ENCODE measurements around the gene RAX2. TPM values are rescaled to one million over a fixed set of nuclear protein-coding genes. Genes with fewer than 3 reads are reported as not detected.

Gene RAX2
- total and polyA plus RNA-seq, 2 donors (not counting 3 experiments of a cell fraction or from before 2014, with no cell fraction given), result not detected

DNA sequence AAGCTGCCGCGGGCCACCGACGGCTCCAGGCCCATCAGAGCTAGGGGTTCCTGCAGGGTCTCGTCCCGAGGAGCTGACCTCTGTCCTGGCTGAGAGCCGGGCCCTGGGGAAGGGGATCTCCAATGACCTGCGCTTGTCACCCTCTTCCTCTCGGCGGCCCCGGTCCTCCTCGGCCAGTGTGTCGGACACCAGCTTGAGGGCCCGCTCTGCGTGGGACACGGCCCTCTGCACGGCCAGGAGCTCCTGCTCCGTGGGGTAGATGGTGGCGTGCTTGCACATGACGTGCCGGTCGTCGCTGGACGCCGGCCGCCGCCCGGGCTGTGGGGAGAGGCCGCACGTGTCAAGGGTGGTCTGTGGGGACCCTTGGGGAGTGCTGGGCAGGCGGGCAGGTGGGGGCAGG is 46.9 kb upstream of the RAX2 start:
- FAIRE-seq, result no peak
- POLR2A ChIA-PET, result no interaction called here
- no peaks in the 10 kb centered on the region for H3K79me2 ChIP-seq (ENCODE audit: control insufficient read depth, insufficient read depth, low read length)
- no peak overlapping the region for H3K27ac ChIP-seq (ENCODE audit: insufficient read depth, low read depth, low read length)
- no peak overlapping the region for H3K4me3 ChIP-seq (replicated peaks in 1 of 3; ENCODE audit: insufficient read depth in 1 of 3, low read depth in 1 of 3, low read length in 3 of 3)
- dilution Hi-C loops (cut with MboI; ENCODE audit: extremely low pct_ligation_motif_present, low sequenced_read_pairs) (no loop called here), intact Hi-C loops (cut with micrococcal nuclease) (no loop called here)
- no peaks in the 10 kb centered on the region for H4K20me1 ChIP-seq (replicated peaks; ENCODE audit: control insufficient read depth, extremely low read depth, insufficient read depth, low read length)
- H3K4me1 ChIP-seq (ENCODE audit: control insufficient read depth, extremely low read depth, insufficient read depth, low read length), result no peaks in the 10 kb centered on the region
- CTCF ChIA-PET, result interaction anchor here (0.7 to 2.3 kb wide), 4 partner anchors 12 to 34 kb away, joined by 3 to 5 read pairs (median 3); no protein-coding TSS in a partner anchor
- no peaks in the 10 kb centered on the region for H3K9me1 ChIP-seq (replicated peaks; ENCODE audit: control insufficient read depth, extremely low read depth, insufficient read depth, low read length)
- no peak overlapping the region for H2AFZ ChIP-seq (ENCODE audit: low read depth, low read length)
- H3K9me3 ChIP-seq (replicated peaks; ENCODE audit: control insufficient read depth, insufficient read depth, low read length), result no peaks in the 10 kb centered on the region
- no peaks in the 10 kb centered on the region for H3K36me3 ChIP-seq (ENCODE audit: control insufficient read depth in 2 of 2, extremely low read depth in 1 of 2, insufficient read depth in 2 of 2, low read length in 2 of 2)
- TF ChIP-seq MYC (IDR thresholded peaks at IDR 0.05; ENCODE audit: low read depth, low read length), result no peak
- TF ChIP-seq EZH2 (IDR thresholded peaks at IDR 0.05; ENCODE audit: borderline replicate concordance, low read depth, low read length, severe bottlenecking), result no peak
- no peak for TF ChIP-seq POLR2AphosphoS5 (IDR thresholded peaks at IDR 0.05; ENCODE audit: insufficient read depth, low read depth, low read length)
- TF ChIP-seq, protein P1, sequence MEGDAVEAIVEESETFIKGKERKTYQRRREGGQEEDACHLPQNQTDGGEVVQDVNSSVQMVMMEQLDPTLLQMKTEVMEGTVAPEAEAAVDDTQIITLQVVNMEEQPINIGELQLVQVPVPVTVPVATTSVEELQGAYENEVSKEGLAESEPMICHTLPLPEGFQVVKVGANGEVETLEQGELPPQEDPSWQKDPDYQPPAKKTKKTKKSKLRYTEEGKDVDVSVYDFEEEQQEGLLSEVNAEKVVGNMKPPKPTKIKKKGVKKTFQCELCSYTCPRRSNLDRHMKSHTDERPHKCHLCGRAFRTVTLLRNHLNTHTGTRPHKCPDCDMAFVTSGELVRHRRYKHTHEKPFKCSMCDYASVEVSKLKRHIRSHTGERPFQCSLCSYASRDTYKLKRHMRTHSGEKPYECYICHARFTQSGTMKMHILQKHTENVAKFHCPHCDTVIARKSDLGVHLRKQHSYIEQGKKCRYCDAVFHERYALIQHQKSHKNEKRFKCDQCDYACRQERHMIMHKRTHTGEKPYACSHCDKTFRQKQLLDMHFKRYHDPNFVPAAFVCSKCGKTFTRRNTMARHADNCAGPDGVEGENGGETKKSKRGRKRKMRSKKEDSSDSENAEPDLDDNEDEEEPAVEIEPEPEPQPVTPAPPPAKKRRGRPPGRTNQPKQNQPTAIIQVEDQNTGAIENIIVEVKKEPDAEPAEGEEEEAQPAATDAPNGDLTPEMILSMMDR (IDR thresholded peaks at IDR 0.05; ENCODE audit: extremely low read depth in 1 of 2, insufficient read depth in 1 of 2, low read depth in 1 of 2, low read length in 2 of 2), result no peak
- TF ChIP-seq FOS (IDR thresholded peaks at IDR 0.05; ENCODE audit: borderline replicate concordance, insufficient read depth, low read length), result no peak
- H3K9ac ChIP-seq (replicated peaks; ENCODE audit: extremely low read depth, insufficient read depth, low read length), result no peak overlapping the region
- no peak overlapping the region for H3K4me2 ChIP-seq (ENCODE audit: insufficient read depth, low read length)
- DNase-seq (ENCODE audit: low read depth, low spot score), result no peak
- no TSS peak for BruUV-seq (replicated peaks)
- no peaks in the 10 kb centered on the region for H3K27me3 ChIP-seq (ENCODE audit: control insufficient read depth in 2 of 2, insufficient read depth in 2 of 2, low read length in 2 of 2)

DNA sequence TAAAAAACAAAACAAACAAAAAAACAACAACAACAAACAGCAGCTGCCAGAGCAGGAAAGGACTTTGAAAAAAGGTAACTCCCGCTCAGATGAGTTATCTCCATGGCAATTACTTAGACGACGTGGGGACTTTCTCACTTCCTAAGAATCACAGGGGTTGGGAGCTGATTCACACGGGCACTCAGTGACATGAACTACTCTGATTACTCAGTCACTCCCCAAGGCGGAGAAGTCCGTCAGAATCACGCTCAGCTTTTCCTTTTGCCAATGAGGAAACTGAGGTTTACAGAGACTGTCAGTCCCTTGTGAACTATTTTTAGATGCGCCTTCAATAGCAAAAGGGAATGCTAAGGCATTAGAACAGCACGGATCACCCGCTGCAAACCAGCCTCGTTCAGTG is 46.4 kb upstream of the RAX2 start:
- Histone ChIP-seq H4K20me1 (replicated peaks; ENCODE audit: control insufficient read depth, extremely low read depth, insufficient read depth, low read length) (no peaks in the 10 kb centered on the region), H3K4me2 (ENCODE audit: insufficient read depth, low read length) (no peak overlapping the region), H3K9me3 (replicated peaks; ENCODE audit: control insufficient read depth, insufficient read depth, low read length) (no peaks in the 10 kb centered on the region), H3K36me3 (ENCODE audit: control insufficient read depth in 2 of 2, extremely low read depth in 1 of 2, insufficient read depth in 2 of 2, low read length in 2 of 2) (no peaks in the 10 kb centered on the region), H3K9ac (replicated peaks; ENCODE audit: extremely low read depth, insufficient read depth, low read length) (no peak overlapping the region), H3K4me3 (replicated peaks in 1 of 3; ENCODE audit: insufficient read depth in 1 of 3, low read depth in 1 of 3, low read length in 3 of 3) (no peak overlapping the region), H3K79me2 (ENCODE audit: control insufficient read depth, insufficient read depth, low read length) (no peaks in the 10 kb centered on the region), H3K4me1 (ENCODE audit: control insufficient read depth, extremely low read depth, insufficient read depth, low read length) (no peaks in the 10 kb centered on the region), H3K9me1 (replicated peaks; ENCODE audit: control insufficient read depth, extremely low read depth, insufficient read depth, low read length) (no peaks in the 10 kb centered on the region), H2AFZ (ENCODE audit: low read depth, low read length) (peak overlapping the region; percentile 41), H3K27me3 (ENCODE audit: control insufficient read depth in 2 of 2, insufficient read depth in 2 of 2, low read length in 2 of 2) (no peaks in the 10 kb centered on the region), H3K27ac (ENCODE audit: insufficient read depth, low read depth, low read length) (no peak overlapping the region)
- dilution Hi-C loops (cut with MboI; ENCODE audit: extremely low pct_ligation_motif_present, low sequenced_read_pairs) (no loop called here), intact Hi-C loops (cut with micrococcal nuclease) (no loop called here)
- TF ChIP-seq GATA2 (IDR thresholded peaks at IDR 0.05; ENCODE audit: insufficient read depth, insufficient read length, low read depth, low read length), result no peak
- TF ChIP-seq, protein P1 (IDR thresholded peaks at IDR 0.05; ENCODE audit: extremely low read depth in 1 of 2, insufficient read depth in 1 of 2, low read depth in 1 of 2, low read length in 2 of 2), result no peak
- TF ChIP-seq MYC (IDR thresholded peaks at IDR 0.05; ENCODE audit: low read depth, low read length), result no peak
- no peak for TF ChIP-seq JUN (IDR thresholded peaks at IDR 0.05; ENCODE audit: borderline replicate concordance, insufficient read depth, insufficient read length, low read depth)
- TF ChIP-seq POLR2AphosphoS5 (IDR thresholded peaks at IDR 0.05; ENCODE audit: insufficient read depth, low read depth, low read length), result no peak
- no peak for TF ChIP-seq FOS (IDR thresholded peaks at IDR 0.05; ENCODE audit: borderline replicate concordance, insufficient read depth, low read length)
- no peak for TF ChIP-seq EZH2 (IDR thresholded peaks at IDR 0.05; ENCODE audit: borderline replicate concordance, low read depth, low read length, severe bottlenecking)
- DNase-seq (ENCODE audit: low read depth, low spot score) (peak; percentile 15), FAIRE-seq (peak; percentile 71)
- BruUV-seq (replicated peaks), result no TSS peak
- POLR2A ChIA-PET, result no interaction called here
- CTCF ChIA-PET, result interaction anchor here (0.7 to 2.3 kb wide), 5 partner anchors 12 to 72 kb away, joined by 3 to 5 read pairs (median 3); no protein-coding TSS in a partner anchor
